ENCODE results near the gene FYB1.
A peak's percentile ranks its signal among the peaks of the same experiment; 100 is the strongest.

FYB1 gene

GRCh38 chr5:39158127-39158593, 61.2 kb downstream of the FYB1 start:
- H3K4me3 Mint-ChIP-seq, result peak overlapping the region; percentile 35
- DNase-seq, result no peak
- H3K27me3 Mint-ChIP-seq, result no peaks in the 10 kb centered on the region
- ATAC-seq, result no peak
- peak overlapping the region; percentile 69 for H3K27ac Mint-ChIP-seq
- no peaks in the 10 kb centered on the region for H3K9me3 Mint-ChIP-seq
- peaks cover 2% of the 10 kb centered on the region for H3K36me3 Mint-ChIP-seq (ENCODE audit: low read depth)
- peaks cover 89% of the 10 kb centered on the region for H3K4me1 Mint-ChIP-seq

GRCh38 chr5:39157701-39158100, 61.7 kb downstream of the FYB1 start:
- peaks cover 4% of the 10 kb centered on the region for H3K36me3 Mint-ChIP-seq (ENCODE audit: low read depth)
- H3K4me3 Mint-ChIP-seq, result peak overlapping the region; percentile 19
- DNase-seq (no peak), ATAC-seq (no peak)
- peak overlapping the region; percentile 69 for H3K27ac Mint-ChIP-seq
- H3K9me3 Mint-ChIP-seq, result no peaks in the 10 kb centered on the region
- H3K4me1 Mint-ChIP-seq, result peaks cover 92% of the 10 kb centered on the region
- H3K27me3 Mint-ChIP-seq, result no peaks in the 10 kb centered on the region

- peaks cover 13% of the 10 kb centered on the region for H3K36me3 Mint-ChIP-seq (ENCODE audit: low read depth)
- H3K27me3 Mint-ChIP-seq, result no peaks in the 10 kb centered on the region
- ATAC-seq, result peak; percentile 42
- no peak for DNase-seq
- H3K27ac Mint-ChIP-seq, result peak overlapping the region; percentile 77
- H3K9me3 Mint-ChIP-seq, result no peaks in the 10 kb centered on the region
- H3K4me3 Mint-ChIP-seq, result peak overlapping the region; percentile 35
- H3K4me1 Mint-ChIP-seq, result peaks cover 92% of the 10 kb centered on the region
These were observed 63.3 kb downstream of the FYB1 start for GRCh38 chr5:39156082-39156481.

GRCh38 chr5:39151745-39152144, 67.6 kb downstream of the FYB1 start:
- ATAC-seq, result no peak

GRCh38 chr5:39149966-39150365, 69.4 kb downstream of the FYB1 start:
- no peak for ATAC-seq
- H3K27me3 Mint-ChIP-seq, result no peaks in the 10 kb centered on the region
- H3K9me3 Mint-ChIP-seq, result no peaks in the 10 kb centered on the region
- peaks cover 18% of the 10 kb centered on the region for H3K36me3 Mint-ChIP-seq (ENCODE audit: low read depth)
- peaks cover 70% of the 10 kb centered on the region for H3K4me1 Mint-ChIP-seq
- peak overlapping the region; percentile 73 for H3K27ac Mint-ChIP-seq
- DNase-seq, result no peak
- H3K4me3 Mint-ChIP-seq, result no peak overlapping the region

More at GRCh38 chr5:39151745-39152144, 67.6 kb downstream of the FYB1 start:
- no peaks in the 10 kb centered on the region for H3K9me3 Mint-ChIP-seq
- peaks cover 16% of the 10 kb centered on the region for H3K36me3 Mint-ChIP-seq (ENCODE audit: low read depth)
- peaks cover 80% of the 10 kb centered on the region for H3K4me1 Mint-ChIP-seq
- H3K27ac Mint-ChIP-seq, result peak overlapping the region; percentile 67
- no peaks in the 10 kb centered on the region for H3K27me3 Mint-ChIP-seq
- no peak overlapping the region for H3K4me3 Mint-ChIP-seq
- no peak for DNase-seq

GRCh38 chr5:39148983-39149534, 70.3 kb downstream of the FYB1 start:
- Mint-ChIP-seq H3K9me3 (no peaks in the 10 kb centered on the region), H3K27ac (peak overlapping the region; percentile 73), H3K4me3 (no peak overlapping the region), H3K36me3 (ENCODE audit: low read depth) (peaks cover 18% of the 10 kb centered on the region), H3K4me1 (peaks cover 69% of the 10 kb centered on the region), H3K27me3 (no peaks in the 10 kb centered on the region)
- ATAC-seq (no peak), DNase-seq (no peak)

- peaks cover 53% of the 10 kb centered on the region for H3K4me1 Mint-ChIP-seq
- no peaks in the 10 kb centered on the region for H3K27me3 Mint-ChIP-seq
- no peak for ATAC-seq
- no peak for DNase-seq
- H3K4me3 Mint-ChIP-seq, result no peak overlapping the region
- no peaks in the 10 kb centered on the region for H3K9me3 Mint-ChIP-seq
- peaks cover 10% of the 10 kb centered on the region for H3K36me3 Mint-ChIP-seq (ENCODE audit: low read depth)
- H3K27ac Mint-ChIP-seq, result no peak overlapping the region
These were observed 72.4 kb downstream of the FYB1 start for GRCh38 chr5:39146831-39147540.

GRCh38 chr5:39143151-39143860, 76.1 kb downstream of the FYB1 start:
- H3K4me1 Mint-ChIP-seq, result peaks cover 32% of the 10 kb centered on the region
- peaks cover 5% of the 10 kb centered on the region for H3K36me3 Mint-ChIP-seq (ENCODE audit: low read depth)
- no peaks in the 10 kb centered on the region for H3K9me3 Mint-ChIP-seq
- H3K4me3 Mint-ChIP-seq, result no peak overlapping the region
- ATAC-seq (no peak), DNase-seq (no peak)
- no peak overlapping the region for H3K27ac Mint-ChIP-seq
- no peaks in the 10 kb centered on the region for H3K27me3 Mint-ChIP-seq

GRCh38 chr5:39140558-39141168, 78.7 kb downstream of the FYB1 start:
- ATAC-seq (no peak), DNase-seq (no peak)
- peaks cover 32% of the 10 kb centered on the region for H3K4me1 Mint-ChIP-seq
- H3K4me3 Mint-ChIP-seq, result no peak overlapping the region
- H3K27ac Mint-ChIP-seq, result no peak overlapping the region
- peaks cover 8% of the 10 kb centered on the region for H3K36me3 Mint-ChIP-seq (ENCODE audit: low read depth)
- no peaks in the 10 kb centered on the region for H3K9me3 Mint-ChIP-seq
- H3K27me3 Mint-ChIP-seq, result no peaks in the 10 kb centered on the region

GRCh38 chr5:39138892-39139291, 80.5 kb downstream of the FYB1 start:
- Mint-ChIP-seq H3K4me3 (no peak overlapping the region), H3K9me3 (no peaks in the 10 kb centered on the region), H3K4me1 (peaks cover 23% of the 10 kb centered on the region), H3K27me3 (no peaks in the 10 kb centered on the region), H3K36me3 (ENCODE audit: low read depth) (peaks cover 10% of the 10 kb centered on the region), H3K27ac (no peak overlapping the region)
- ATAC-seq (no peak), DNase-seq (no peak)

- peaks cover 23% of the 10 kb centered on the region for H3K4me1 Mint-ChIP-seq
- H3K27me3 Mint-ChIP-seq, result no peaks in the 10 kb centered on the region
- H3K4me3 Mint-ChIP-seq, result no peak overlapping the region
- ATAC-seq (peak; percentile 61), DNase-seq (no peak)
- no peaks in the 10 kb centered on the region for H3K9me3 Mint-ChIP-seq
- H3K27ac Mint-ChIP-seq, result peak overlapping the region; percentile 33
- peaks cover 17% of the 10 kb centered on the region for H3K36me3 Mint-ChIP-seq (ENCODE audit: low read depth)
These were observed 81.4 kb downstream of the FYB1 start for GRCh38 chr5:39137819-39138451.

- H3K27me3 Mint-ChIP-seq, result no peaks in the 10 kb centered on the region
- peaks cover 20% of the 10 kb centered on the region for H3K36me3 Mint-ChIP-seq (ENCODE audit: low read depth)
- peaks cover 23% of the 10 kb centered on the region for H3K4me1 Mint-ChIP-seq
- H3K9me3 Mint-ChIP-seq, result no peaks in the 10 kb centered on the region
- no peak overlapping the region for H3K4me3 Mint-ChIP-seq
- no peak for DNase-seq
- H3K27ac Mint-ChIP-seq, result no peak overlapping the region
- ATAC-seq, result no peak
These were observed 82.0 kb downstream of the FYB1 start for GRCh38 chr5:39137391-39137790.

- Mint-ChIP-seq H3K27me3 (no peaks in the 10 kb centered on the region), H3K4me3 (no peak overlapping the region), H3K9me3 (no peaks in the 10 kb centered on the region), H3K4me1 (peaks cover 34% of the 10 kb centered on the region), H3K36me3 (ENCODE audit: low read depth) (peaks cover 34% of the 10 kb centered on the region), H3K27ac (no peak overlapping the region)
- ATAC-seq, result no peak
- DNase-seq, result no peak
These were observed 86.6 kb downstream of the FYB1 start for GRCh38 chr5:39132792-39133191.

GRCh38 chr5:39132128-39132447, 87.3 kb downstream of the FYB1 start:
- DNase-seq, result no peak
- Mint-ChIP-seq H3K27ac (no peak overlapping the region), H3K36me3 (ENCODE audit: low read depth) (peaks cover 35% of the 10 kb centered on the region)

More at GRCh38 chr5:39132128-39132447, 87.3 kb downstream of the FYB1 start:
- peaks cover 33% of the 10 kb centered on the region for H3K4me1 Mint-ChIP-seq
- H3K4me3 Mint-ChIP-seq, result no peak overlapping the region
- H3K9me3 Mint-ChIP-seq, result no peaks in the 10 kb centered on the region
- no peak for ATAC-seq
- H3K27me3 Mint-ChIP-seq, result no peaks in the 10 kb centered on the region
